ENCODE measurements around the gene ZNF672.
"Not testable (repeated sequence)": the region's sequence is repeated elsewhere in the genome, so short reads cannot be mapped to it uniquely, and the experiment has no call there.

Gene ZNF672

GRCh38 chr1:248856176-248856575 lies 18.2 kb downstream of the ZNF672 start:
- no peak for DNase-seq

DNA sequence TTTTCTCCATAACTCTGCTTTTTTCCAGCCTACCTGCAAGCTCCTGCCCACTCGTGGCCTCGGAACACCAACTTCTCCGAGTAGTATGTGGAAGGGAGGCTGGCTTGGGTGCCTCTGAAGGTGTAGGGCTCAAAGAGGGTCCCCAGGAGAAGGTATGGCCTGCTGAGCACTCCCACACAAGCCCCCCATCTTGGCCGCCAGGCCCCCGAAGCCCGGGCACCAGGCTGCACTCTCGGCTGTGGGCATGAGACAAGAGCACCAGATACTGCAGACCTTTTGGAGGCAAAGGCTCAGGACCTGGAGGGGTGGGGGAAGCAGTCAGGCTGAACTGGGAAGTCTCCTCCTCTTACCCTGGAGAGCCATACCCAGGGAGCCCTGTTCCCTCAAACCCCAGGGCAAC lies 19.2 kb downstream of the ZNF672 start:
- DNase-seq, result no peak

DNA sequence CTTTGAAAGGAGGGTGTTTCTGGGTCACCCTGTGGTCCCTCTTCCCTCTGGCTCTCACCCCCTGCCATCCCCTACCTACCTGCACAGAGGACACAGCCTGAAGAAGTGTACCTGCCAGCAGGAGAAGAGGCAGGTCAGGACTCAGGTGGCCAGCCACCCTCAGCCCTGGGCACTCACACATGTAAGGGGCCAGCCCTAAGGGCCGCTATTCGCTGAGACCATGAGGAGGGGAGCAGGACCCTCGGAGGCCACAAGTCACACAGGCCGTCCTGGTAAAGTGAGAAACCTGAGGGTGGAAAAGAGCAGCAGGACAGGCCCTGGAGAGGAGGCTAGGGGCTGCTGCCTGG lies 19.7 kb downstream of the ZNF672 start:
- no peak for DNase-seq

- DNase-seq, result no peak
Measured at GRCh38 chr1:248858096-248858890, 20.3 kb downstream of the ZNF672 start.

- DNase-seq, result peak; percentile 96
Measured at GRCh38 chr1:248858891-248859889, 21.2 kb downstream of the ZNF672 start, which contains the start of gene ZNF692. Gene ZNF692 (minus strand): TSS chr1:248859085. CDS start chr1:248858309, 776 bp downstream.

- no peak for DNase-seq
Measured at GRCh38 chr1:248860007-248860406, 22.0 kb downstream of the ZNF672 start.

- DNase-seq, result no peak
Measured at GRCh38 chr1:248861616-248862015, 23.6 kb downstream of the ZNF672 start.

- no peak for DNase-seq
Measured at GRCh38 chr1:248862695-248862997, 24.6 kb downstream of the ZNF672 start.

- peak; percentile 79 for DNase-seq
Measured at GRCh38 chr1:248862998-248863881, 25.2 kb downstream of the ZNF672 start.

- no peak for DNase-seq
Measured at GRCh38 chr1:248871837-248872401, 33.9 kb downstream of the ZNF672 start.

GRCh38 chr1:248872752-248873408 lies 34.9 kb downstream of the ZNF672 start:
- DNase-seq, result peak; percentile 13

GRCh38 chr1:248873409-248873992 lies 35.5 kb downstream of the ZNF672 start:
- DNase-seq, result peak; percentile 85

GRCh38 chr1:248873993-248874533 lies 36.0 kb downstream of the ZNF672 start:
- DNase-seq, result peak; percentile 71

- no peak for DNase-seq
Measured at GRCh38 chr1:248881261-248881660, 43.2 kb downstream of the ZNF672 start.

GRCh38 chr1:248882427-248882826 lies 44.4 kb downstream of the ZNF672 start:
- DNase-seq, result not testable (repeated sequence)

- no peak for DNase-seq
Measured at GRCh38 chr1:248884632-248885295, 46.7 kb downstream of the ZNF672 start.

DNA sequence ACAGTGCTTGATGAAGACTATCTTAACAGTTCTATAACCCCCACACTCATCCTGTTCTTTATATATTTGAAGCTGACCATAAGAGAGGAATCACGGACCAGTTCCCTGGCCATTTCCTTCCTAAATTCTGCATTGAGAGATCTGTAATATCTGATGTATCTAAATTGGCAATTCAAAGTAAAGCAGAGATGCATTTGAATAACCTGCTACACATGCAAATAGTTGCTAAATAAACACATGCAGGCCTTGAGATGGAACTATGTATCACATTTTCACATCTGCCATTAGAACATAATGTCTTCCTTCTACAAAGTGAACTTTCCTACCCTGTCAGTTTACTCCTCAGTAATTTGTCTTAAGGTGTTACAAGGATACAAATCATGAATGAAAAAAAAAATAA lies 47.6 kb downstream of the ZNF672 start:
- no peak for DNase-seq

- DNase-seq, result no peak
Measured at GRCh38 chr1:248886237-248886895, 48.3 kb downstream of the ZNF672 start.

DNA sequence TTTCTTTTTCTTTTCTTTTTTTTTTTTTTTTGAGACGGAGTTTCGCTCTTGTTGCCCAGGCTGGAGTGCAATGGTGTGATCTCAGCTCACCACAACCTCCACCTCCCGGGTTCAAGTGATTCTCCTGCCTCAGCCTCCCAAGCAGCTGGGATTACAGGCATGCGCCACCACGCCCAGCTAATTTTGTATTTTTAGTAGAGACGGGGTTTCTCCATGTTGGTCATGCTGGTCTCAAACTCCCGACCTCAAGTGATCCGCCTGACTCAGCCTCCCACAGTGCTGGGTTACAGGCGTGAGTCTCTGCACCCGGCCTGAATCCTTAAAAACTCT lies 51.9 kb downstream of the ZNF672 start:
- DNase-seq, result not testable (repeated sequence)

Measured in effector CD4-positive, alpha-beta T cell (primary cell).